ENCODE data around the gene MIA.
A peak's percentile ranks its signal among the peaks of the same experiment; 100 is the strongest.

Gene MIA

DNA sequence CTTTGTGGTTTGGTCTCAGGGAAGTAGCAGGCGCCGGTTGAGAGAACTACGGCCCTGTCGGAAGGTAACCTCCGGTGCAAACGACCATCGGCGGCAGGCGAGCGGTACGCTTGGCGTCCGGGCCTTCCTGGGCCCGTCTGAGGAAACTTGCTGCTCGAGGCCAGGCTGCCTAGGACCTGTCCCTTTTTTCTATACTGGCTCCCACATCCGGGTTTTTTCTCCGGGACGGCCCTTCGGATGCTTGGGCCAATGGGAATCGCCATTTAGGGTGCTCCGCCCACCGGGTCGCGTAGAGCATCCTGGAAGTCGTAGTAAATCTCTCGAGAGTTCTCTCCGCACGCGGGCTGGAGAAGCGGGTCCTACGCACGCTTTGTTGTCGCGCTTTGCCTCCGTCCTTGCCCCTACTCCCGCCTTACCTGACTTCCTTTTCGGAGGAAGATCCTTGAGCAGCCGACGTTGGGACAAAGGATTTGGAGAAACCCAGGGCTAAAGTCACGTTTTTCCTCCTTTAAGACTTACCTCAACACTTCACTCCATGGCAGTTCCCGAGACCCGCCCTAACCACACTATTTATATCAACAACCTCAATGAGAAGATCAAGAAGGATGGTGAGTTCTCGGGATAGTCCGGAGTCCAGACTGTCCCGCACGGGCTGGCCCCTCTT, 24.3 kb upstream of the MIA start, which contains the start of gene SNRPA:
SNRPA (plus strand) TSS at position 330 of the 664 bp plus-strand sequence; CDS start at position 536, 206 bp downstream.
- peak; percentile 92 for DNase-seq (ENCODE audit: low spot score)
- in situ Hi-C loops (cut with MboI; ENCODE audit: low pct_unique_long_range_greater_than_20kb, low sequenced_read_pairs, unreplicated experiment): no loop called here
- no peak for TF ChIP-seq CTCF (IDR thresholded peaks at IDR 0.05; ENCODE audit: extremely low read depth, insufficient read depth, missing control alignments)

DNA sequence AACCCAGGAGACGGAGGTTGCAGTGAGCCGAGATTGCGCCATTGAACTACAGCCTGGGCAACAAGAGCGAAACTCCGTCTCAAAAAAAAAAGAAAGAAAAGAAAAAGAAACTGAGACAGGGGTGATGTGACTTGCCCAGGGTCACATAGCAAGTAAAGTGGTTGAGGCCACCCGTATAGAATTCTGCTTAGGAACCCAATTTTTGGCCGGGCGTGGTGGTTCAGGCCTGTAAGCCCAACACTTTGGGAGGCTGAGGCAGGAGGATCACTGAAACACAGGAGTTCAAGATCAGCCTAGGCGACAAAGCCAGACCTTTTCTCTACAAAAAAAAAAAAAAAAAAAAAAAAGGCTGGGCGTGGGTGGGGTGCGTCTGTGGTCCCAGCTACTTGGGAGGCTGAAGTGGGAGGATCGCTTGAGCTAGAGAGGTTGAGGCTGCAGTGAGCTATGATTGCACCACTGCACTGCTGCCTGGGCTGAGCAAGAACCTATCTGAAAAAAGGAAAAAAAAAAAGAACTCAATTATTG, 23.0 kb upstream of the MIA start:
- in situ Hi-C loops (cut with MboI; ENCODE audit: low pct_unique_long_range_greater_than_20kb, low sequenced_read_pairs, unreplicated experiment): no loop called here
- TF ChIP-seq CTCF (IDR thresholded peaks at IDR 0.05; ENCODE audit: extremely low read depth, insufficient read depth, missing control alignments): no peak
- no peak for DNase-seq (ENCODE audit: low spot score)

DNA sequence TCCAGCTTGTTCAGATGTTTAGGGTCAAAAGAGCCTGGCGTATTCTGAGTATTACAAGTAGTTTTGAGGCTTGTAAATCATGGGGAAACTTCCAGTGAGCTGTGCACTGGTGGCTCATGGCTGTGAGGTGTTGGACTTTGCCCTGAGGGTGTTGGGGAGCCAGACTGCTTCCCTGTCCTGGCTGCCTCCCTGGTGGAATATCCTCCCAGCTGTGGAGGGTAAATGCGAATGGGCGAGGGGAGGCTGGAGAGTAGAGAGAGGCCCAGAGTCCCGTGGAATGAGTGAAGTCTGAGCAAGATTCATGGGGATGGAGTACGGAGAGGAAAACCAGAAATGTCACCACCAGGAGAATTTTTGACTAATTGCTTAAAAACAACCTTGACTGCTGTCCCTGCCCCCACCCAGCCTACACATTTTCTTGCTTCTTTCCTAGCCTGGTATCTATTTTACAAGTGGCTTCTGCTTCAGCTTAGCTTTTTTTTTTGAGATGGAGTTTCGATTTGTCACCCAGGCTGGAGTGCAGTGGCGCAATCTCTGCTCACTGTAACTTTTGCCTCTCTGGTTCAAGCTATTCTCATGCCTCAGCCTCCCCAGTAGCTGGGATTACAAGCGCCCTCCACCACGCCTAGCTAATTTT, 20.6 kb upstream of the MIA start:
- no peak for DNase-seq (ENCODE audit: low spot score)
- TF ChIP-seq CTCF (IDR thresholded peaks at IDR 0.05; ENCODE audit: extremely low read depth, insufficient read depth, missing control alignments): no peak
- in situ Hi-C loops (cut with MboI; ENCODE audit: low pct_unique_long_range_greater_than_20kb, low sequenced_read_pairs, unreplicated experiment): no loop called here

DNA sequence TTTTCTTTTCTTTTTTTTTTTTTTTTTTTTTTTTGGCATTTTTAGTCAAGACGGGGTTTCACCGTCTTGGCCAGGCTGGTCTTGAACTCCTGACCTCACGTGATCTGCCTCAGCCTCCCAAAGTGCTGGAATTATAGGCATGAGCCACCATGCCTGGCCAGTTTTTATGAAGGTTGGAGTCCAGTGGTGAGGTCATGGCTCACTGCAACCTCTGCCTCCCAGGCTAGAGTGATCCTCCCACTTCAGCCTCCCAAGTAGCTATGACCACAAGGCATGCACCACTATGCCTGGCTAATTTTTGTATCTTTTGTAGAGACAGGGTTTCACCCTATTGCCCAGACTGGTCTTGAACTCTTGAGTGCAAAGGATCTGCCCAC, 20.1 kb upstream of the MIA start:
- TF ChIP-seq CTCF (IDR thresholded peaks at IDR 0.05; ENCODE audit: extremely low read depth, insufficient read depth, missing control alignments): no peak
- in situ Hi-C loops (cut with MboI; ENCODE audit: low pct_unique_long_range_greater_than_20kb, low sequenced_read_pairs, unreplicated experiment): no loop called here
- DNase-seq (ENCODE audit: low spot score): no peak

- in situ Hi-C loops (cut with MboI; ENCODE audit: low pct_unique_long_range_greater_than_20kb, low sequenced_read_pairs, unreplicated experiment): no loop called here
- no peak for DNase-seq (ENCODE audit: low spot score)
- TF ChIP-seq CTCF (IDR thresholded peaks at IDR 0.05; ENCODE audit: extremely low read depth, insufficient read depth, missing control alignments): no peak
These were observed 19.5 kb upstream of the MIA start for GRCh38 chr19:40755791-40756190.

GRCh38 chr19:40756502-40757110, 18.7 kb upstream of the MIA start:
- no peak for DNase-seq (ENCODE audit: low spot score)
- in situ Hi-C loops (cut with MboI; ENCODE audit: low pct_unique_long_range_greater_than_20kb, low sequenced_read_pairs, unreplicated experiment): no loop called here
- no peak for TF ChIP-seq CTCF (IDR thresholded peaks at IDR 0.05; ENCODE audit: extremely low read depth, insufficient read depth, missing control alignments)

Data from GM13977 (cell line).